ENCODE results near the gene RGS6.

The RGS6 gene

DNA sequence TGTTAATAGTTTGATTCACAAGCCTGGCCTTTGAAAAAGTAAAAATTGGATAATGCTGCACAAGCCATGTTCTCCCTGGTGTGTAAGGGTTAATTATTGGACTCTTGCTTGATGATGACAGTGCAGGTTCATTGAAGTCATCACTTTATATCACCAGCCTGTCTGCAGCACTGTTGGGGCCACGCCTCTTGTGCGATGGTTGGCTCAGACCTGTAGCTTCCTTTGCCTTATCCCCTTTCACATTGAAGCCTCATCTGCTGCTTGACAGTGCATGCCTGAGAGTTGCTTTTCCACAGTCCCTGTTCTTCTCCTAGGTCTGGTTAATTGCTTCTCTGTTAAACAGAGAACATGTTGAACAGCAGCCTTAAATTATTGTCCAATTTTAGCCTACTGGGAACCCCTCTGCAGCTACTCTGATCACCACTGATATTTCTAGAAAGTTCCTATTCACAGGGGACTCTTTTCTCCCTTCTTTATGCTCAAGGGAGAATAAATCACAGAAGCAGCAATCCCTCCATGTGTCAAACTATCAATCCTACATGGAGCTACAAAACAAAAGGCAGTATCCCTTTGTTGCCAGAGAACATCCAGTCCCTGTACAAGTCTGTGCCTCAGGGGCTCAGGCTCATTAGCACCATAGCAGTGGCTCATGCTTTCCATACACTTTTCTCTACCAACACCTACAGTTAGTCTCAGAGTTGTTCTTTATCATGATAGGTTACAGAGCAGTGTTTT, 322.1 kb downstream of the RGS6 start:
- no peak for DNase-seq

- DNase-seq = no peak
Observed at GRCh38 chr14:72254937-72255472, 322.8 kb downstream of the RGS6 start.

GRCh38 chr14:72256055-72256454, 323.8 kb downstream of the RGS6 start:
- no peak for DNase-seq

DNA sequence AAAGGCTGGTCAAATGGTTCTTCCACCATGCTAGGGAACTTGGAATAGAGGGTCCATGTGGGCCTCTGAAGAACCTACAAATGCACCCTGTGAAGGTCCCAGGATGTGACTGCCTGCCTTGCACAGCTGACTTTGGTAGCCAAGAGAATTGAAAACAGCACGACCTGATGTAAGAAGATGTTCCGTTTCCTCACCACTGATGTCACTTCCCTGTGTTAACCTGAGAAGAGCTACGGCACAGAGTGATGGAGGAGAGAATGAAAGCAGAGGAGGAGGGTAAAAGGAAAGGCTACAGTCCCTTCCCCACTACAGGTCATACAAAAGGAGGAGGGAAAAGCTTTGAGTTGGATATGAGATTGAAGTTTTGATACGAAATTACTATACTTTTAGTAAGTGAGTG, 328.8 kb downstream of the RGS6 start:
- no peak for DNase-seq

DNA sequence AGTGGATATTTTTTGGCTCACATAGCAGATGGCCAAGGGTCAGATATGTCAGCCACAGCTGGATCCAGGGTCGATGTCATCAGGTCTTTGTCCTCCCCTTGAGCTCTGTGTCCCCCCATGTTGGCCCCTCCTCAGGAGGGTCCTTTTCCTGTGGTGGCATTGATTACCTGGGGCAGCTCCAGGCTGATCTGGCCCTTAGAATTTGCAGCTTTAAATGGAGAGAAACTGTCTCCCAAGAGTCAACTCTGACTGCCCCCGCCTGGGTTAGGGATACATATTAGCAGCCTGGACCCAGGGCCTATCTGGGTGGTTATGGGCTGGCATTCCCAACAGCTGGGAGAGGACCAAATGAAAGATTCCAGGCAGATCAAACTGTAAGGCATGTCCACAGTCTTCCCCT, 330.5 kb downstream of the RGS6 start:
- DNase-seq = no peak

- DNase-seq = no peak
Observed at GRCh38 chr14:72264716-72265115, 332.5 kb downstream of the RGS6 start.

- no peak for DNase-seq
Observed at GRCh38 chr14:72270147-72270727, 338.0 kb downstream of the RGS6 start.

DNA sequence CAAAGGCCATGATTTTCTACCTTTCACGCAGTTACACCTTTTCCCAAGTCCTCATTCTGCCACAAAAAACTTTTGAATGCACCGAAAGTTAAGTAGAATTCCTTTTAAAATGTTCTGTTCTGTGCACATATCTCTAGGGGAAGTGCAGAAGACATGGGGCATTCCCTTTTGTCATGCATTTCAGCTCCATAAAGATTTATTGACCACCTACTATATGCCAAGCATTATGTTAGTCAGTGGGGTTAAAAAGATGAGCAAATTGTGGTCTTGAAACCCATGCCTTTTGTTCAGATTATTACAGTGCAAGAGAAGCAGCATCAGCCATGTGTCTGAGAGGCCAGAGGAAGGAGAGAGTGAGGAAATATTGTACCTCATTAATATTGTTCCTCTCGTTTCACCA, 338.5 kb downstream of the RGS6 start:
- DNase-seq = no peak

DNA sequence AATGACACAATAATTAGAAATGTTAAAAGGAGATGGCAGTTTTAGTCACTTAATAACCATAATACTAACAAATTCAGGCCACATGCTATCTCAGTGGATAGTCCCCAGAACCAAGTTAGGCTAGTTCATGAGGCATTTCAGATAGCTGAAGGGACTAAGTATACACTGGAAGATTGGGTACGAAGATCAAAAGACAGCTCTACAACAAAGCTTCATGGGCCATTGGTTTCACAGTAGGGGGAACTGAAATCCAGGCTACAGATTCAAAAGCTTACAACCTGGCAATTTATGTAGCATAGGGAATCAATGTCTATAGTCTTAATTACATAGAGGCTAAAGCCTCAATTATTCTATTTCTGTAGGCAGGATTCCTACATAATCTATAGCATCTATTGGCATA, 343.0 kb downstream of the RGS6 start:
- DNase-seq = no peak

- no peak for DNase-seq
Observed at GRCh38 chr14:72278316-72278715, 346.1 kb downstream of the RGS6 start.

DNA sequence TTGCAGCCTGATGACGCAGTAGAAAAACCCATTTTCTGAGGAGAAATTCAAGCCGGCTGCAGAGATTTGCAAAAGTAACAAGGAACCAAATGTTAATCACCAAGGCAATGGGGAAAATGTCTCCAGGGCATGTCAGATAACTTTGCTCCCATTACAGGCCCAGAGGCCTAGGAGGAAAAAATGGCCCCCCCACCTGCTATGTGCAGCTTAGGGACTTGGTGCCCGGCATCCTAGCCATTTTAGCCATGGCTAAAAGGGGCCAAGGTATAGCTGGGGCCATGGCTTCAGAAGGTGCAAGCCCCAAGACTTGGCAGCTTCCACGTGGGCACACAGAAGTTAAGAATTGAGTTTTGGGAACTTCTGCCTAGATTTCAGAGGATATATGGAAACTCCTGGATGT, 351.9 kb downstream of the RGS6 start:
- DNase-seq = no peak

DNA sequence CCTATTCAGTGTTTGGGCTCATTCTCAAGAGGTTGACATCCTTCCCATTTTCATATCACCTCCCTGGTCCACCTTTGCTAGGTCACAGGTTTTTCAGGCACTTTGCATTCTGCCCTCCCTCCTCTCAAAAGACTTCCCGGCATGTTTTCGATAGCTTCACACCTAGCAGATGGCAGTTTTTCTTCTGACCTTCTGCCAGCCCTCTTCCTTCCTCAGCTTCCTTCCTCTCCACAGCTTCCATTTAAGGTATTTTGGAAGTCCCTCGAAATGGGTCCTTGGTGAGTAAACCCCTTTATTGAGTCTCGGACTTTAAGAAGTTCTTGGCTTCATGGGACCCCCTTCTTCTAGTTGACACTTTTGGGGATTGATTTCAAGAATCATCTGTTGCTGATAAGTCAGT, 358.0 kb downstream of the RGS6 start:
- DNase-seq = no peak

DNA sequence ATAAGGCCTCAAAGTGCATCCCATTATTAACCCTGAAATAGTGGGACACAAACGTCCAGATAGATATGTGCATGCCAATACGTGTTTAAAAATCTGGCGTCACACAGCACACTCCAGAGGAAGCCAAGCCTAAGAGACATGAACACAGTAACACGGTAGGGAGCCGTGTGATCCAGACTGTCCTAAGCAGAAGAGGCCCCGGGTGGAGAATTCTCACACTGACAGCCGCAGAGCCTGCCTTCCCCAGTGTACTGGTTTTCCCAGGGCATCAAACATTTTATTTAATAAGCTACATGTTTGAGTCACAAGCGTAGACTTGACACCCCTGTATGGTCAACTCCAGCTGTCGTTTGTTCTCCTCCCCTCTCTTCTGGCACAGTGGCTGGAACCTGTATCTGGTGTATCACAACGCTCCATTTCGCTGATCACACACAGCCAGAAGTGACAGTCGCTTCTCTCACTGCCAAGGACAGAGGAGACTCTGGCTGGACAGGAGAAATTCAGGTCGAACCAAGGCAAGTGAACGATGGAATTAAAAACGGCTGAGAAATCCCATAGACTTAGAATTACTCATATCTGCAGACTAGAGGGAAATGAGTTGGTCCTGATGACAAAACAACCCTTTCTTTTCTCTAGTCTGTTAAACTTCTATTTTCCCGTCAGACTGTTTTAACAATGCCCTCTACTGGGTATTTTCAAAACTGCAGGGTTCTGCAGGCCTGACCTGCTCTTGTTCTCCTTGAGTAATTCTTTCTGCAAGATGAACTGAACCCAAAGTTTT, 359.9 kb downstream of the RGS6 start:
- DNase-seq = no peak

- DNase-seq = no peak
Observed at GRCh38 chr14:72292689-72293024, 360.4 kb downstream of the RGS6 start.

- DNase-seq = no peak
Observed at GRCh38 chr14:72301352-72301751, 369.1 kb downstream of the RGS6 start.

- no peak for DNase-seq
Observed at GRCh38 chr14:72303930-72304329, 371.7 kb downstream of the RGS6 start.

GRCh38 chr14:72305561-72305960, 373.3 kb downstream of the RGS6 start:
- DNase-seq = no peak

DNA sequence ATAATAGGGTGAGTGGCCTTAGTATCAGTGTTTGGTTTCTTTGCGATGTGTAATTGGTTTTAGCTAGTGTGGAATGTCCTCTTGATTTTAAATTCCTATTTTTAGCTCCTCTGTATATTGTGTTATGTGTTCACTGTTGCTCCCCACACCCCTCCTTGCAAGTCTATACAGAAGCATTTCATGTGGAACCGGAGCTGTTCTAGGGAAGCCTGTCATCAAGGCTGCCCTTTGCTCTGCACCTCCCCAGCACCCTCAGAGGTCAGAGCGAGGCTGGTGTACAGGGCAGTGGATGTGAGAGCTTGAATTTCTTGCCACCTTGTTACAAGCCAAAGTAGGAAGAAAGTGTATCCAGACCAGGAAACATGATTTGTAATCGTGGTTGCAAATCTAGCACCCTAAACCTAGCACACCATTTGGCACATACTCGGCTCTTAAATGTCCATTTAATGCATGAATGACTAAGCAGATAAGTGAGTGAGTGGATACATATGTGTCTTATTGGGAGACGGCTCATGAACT, 376.8 kb downstream of the RGS6 start:
- no peak for DNase-seq

- DNase-seq = no peak
Observed at GRCh38 chr14:72311116-72311515, 378.9 kb downstream of the RGS6 start.

DNA sequence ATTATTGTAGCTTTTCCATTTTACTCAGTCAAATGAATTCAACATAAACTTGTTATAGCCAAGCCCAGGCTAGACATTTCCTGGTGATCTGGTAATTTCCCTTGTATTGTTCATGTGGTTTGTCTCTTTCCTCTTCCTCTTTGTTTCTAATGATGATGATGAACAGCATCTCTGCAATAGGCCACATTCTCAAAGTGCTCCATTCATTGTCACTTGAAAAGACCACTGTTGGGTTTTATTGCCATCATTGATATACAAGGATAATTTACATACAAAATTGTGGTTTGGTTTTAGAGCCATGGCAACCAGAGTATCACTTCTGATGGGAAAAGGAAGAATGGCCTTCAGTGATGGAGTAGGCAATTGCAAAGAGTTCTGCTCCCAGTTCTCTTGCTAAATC, 379.3 kb downstream of the RGS6 start:
- DNase-seq = no peak

DNA sequence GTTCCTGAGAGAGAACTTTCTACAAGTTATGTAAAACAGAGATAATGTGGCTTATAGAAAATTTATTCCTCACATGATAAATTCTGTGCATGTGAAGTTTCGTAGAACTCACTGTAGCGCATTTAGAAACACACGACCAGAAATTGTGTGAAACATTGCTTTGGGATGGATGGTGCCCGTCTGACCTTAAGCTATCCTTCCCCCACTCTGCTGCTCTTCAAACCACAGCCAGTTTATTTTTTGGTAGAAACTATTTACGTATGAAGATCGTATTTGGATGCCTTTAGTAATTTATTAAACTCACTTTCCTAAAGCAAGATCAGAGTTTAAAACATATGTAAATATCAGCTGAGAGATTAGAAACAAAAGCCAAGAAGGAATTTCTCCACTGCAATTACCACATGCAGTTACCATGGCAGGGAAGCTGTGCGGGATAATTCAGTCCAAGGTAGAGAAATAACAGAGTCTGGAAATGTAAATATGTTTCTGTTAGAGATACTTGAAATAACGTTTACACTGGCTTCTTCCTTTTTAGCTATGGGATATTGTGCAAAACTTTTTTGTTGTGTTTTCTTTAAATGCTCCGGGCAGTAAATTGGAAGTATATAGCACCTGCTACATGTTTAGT, 382.7 kb downstream of the RGS6 start:
- no peak for DNase-seq

GRCh38 chr14:72315714-72316113, 383.5 kb downstream of the RGS6 start:
- DNase-seq = no peak

- DNase-seq = no peak
Observed at GRCh38 chr14:72318648-72319047, 386.4 kb downstream of the RGS6 start.
